Ishikawa (cell line): Measurements from ENCODE around the gene CCDC18.

Experiments
- CEBPB ChIP-seq: IDR thresholded peaks from 2 replicates; pipeline ENCODE4 v1.6.1; 2012
- EP300 ChIP-seq: IDR thresholded peaks from 2 replicates; pipeline ENCODE4 v1.6.1; 2012; ENCODE audit warnings: borderline replicate concordance
- NFIC ChIP-seq: IDR thresholded peaks from 2 replicates; pipeline ENCODE4 v1.6.1; 2012
- TAF1 ChIP-seq: IDR thresholded peaks from 2 replicates; pipeline ENCODE4 v1.6.1; 2012; ENCODE audit warnings: low read depth, mild to moderate bottlenecking
- TEAD4 ChIP-seq: IDR thresholded peaks from 2 replicates; pipeline ENCODE4 v1.6.1; 2012
- TF ChIP-seq, protein P1 (sequence below): IDR thresholded peaks from 2 replicates; pipeline ENCODE4 v1.6.1; 2012; ENCODE audit warnings: low read depth, mild to moderate bottlenecking

DNA sequence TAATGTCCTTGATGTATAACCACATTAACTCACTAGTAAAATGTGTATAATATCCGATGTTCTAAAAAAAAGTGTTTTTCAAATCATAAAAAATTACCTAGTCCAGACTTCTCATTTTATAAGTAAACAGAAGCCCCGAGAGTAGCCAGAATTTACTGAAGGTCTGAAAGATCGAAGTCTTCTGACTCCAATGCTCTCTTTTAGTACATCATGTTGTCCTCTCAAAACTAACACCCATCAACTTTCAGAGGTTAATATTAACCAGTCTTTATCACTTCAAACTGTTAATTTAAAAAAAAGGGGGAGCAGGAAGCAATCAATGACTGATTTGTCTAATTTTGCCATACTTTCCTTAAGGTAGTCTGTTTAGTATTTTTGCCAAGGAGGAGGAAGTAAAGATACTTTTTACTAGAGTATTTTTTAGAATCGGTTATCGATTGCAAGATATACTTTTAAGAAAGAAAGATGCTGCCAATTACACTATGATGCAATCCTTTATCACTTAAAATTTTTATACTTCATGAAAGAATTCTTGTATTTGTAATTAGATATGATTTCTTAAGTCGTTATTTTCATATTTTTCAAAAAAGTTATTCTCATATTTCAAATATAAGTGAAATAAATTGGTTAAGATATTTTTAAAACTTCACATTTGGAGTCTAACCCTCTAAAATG lies 25.5 kb downstream of the CCDC18 start:
- TF ChIP-seq TEAD4 (no peak), TAF1 (no peak), NFIC (no peak), EP300 (no peak), CEBPB (no peak)
- TF ChIP-seq, protein P1, sequence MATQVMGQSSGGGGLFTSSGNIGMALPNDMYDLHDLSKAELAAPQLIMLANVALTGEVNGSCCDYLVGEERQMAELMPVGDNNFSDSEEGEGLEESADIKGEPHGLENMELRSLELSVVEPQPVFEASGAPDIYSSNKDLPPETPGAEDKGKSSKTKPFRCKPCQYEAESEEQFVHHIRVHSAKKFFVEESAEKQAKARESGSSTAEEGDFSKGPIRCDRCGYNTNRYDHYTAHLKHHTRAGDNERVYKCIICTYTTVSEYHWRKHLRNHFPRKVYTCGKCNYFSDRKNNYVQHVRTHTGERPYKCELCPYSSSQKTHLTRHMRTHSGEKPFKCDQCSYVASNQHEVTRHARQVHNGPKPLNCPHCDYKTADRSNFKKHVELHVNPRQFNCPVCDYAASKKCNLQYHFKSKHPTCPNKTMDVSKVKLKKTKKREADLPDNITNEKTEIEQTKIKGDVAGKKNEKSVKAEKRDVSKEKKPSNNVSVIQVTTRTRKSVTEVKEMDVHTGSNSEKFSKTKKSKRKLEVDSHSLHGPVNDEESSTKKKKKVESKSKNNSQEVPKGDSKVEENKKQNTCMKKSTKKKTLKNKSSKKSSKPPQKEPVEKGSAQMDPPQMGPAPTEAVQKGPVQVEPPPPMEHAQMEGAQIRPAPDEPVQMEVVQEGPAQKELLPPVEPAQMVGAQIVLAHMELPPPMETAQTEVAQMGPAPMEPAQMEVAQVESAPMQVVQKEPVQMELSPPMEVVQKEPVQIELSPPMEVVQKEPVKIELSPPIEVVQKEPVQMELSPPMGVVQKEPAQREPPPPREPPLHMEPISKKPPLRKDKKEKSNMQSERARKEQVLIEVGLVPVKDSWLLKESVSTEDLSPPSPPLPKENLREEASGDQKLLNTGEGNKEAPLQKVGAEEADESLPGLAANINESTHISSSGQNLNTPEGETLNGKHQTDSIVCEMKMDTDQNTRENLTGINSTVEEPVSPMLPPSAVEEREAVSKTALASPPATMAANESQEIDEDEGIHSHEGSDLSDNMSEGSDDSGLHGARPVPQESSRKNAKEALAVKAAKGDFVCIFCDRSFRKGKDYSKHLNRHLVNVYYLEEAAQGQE, result no peak
